GM18868 (cell line): Measurements from ENCODE around the gene AP1S3.

Experiments used
- ATAC-seq: cut with Tn5 transposase; IDR thresholded peaks from one replicate; pipeline ENCODE4 v1.9.1; 2021; ENCODE audit warnings: mild to moderate bottlenecking, moderate library complexity; ENCODE audit not compliant: unreplicated experiment

AP1S3 gene

GRCh38 chr2:223725986-223726970, 111.1 kb downstream of the AP1S3 start:
- no peak for ATAC-seq

DNA sequence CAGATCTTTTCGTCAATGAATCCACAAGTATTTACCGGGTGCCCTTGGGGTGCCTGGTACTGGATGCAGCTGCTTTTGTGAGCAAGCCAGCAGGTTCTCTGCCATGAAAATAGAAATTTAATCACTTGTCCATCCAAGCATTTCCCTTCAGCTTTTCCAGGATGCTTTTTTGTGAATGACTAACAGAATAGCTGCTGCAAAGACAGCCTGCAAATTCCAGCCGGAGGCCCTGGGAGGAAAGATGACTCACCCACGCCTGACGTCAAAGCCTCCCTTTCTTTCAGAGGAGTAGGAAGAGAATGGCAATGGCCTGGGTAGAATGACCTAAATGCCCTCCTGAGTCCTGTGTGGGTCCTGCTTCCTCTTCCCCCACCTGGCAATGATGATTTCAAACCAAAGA, 111.9 kb downstream of the AP1S3 start:
- ATAC-seq, result no peak

DNA sequence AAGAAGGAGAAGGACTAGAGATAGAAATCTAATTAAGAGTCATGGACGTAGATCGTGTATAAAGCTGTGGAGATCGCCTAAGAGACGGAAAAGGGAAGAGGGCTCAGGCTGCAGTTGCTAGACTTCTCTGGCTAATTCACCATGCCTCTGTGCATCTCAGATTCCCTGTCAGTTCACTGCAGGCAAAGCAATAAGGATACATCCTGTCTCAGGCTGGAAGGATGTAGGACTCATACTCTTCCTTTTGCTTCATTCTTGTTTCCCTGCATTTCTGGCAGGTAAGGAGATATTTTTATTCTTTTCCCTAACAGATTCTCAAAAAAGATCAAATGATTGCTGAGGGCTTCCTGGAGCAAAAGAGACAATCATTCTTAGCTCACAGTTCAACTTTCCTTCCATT, 112.5 kb downstream of the AP1S3 start:
- no peak for ATAC-seq

- ATAC-seq, result no peak
Observed at GRCh38 chr2:223723954-223724411, 113.4 kb downstream of the AP1S3 start.

DNA sequence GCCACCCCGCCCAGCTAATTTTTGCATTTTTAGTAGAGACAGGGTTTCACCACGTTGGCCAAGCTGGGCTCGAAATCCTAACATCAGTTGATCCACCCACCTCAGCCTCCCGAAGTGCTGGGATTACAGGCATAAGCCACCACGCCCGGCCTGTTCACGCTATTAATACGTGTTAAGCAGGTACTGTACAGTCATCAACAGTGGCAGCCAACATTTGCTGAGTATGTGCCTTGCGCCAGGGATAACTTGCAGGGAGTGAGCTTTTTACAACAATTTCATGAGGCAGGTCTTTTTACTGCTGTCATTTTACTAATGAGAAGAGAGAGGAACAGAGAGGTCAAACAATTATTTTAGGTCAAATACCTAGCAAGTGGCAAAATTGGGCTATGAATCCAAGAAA, 115.2 kb downstream of the AP1S3 start:
- no peak for ATAC-seq

DNA sequence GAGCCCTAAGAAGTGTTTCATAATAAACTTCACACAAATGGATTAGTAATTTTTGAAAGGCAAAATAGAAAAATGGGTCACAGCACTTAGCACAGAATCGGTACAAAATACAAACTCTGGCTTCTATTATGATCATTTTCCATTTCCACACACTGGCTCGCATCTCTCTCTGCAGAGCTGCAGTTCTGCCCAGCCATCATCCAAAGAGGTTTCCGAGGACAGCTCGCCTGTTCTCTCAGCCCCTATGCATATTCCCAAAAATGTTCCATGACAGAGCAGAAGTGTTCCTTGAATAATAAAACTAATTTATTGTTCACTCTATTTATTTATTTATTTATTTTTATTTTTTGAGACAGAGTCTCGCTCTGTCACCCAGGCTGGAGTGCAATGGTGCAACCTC, 115.6 kb downstream of the AP1S3 start:
- no peak for ATAC-seq

GRCh38 chr2:223720367-223720766, 117.0 kb downstream of the AP1S3 start:
- peak; percentile 63 for ATAC-seq

- no peak for ATAC-seq
Observed at GRCh38 chr2:223712642-223713041, 124.7 kb downstream of the AP1S3 start.

GRCh38 chr2:223711596-223712326, 125.6 kb downstream of the AP1S3 start:
- no peak for ATAC-seq
